Spleen (tissue), 11 donors: Measurements from ENCODE around the gene SYNPR. TPM values are rescaled to one million over a fixed set of nuclear protein-coding genes. Genes with fewer than 3 reads are reported as not detected.

ENCODE experiments used
- DNase-seq: peaks from one replicate; pipeline ENCODE4 v3.0.0-alpha.2; 2020
- H3K27ac ChIP-seq, 8 donors: fragments of 200-600 bp; sonication (generic) in 7 of 8; 1 replicate in 4 of 8; 2 replicates in 4 of 8; pipeline versions ENCODE4 v1.5.0 to v1.8.0; 2016 to 2021; ENCODE audit warnings: inconsistent platforms in 4 of 8, mild to moderate bottlenecking in 4 of 8, moderate library complexity in 1 of 8
- H3K27me3 ChIP-seq, 7 donors: fragments of 200-600 bp; sonication (generic) in 6 of 7; replicated peaks in 1 of 7; 1 replicate in 4 of 7; 2 replicates in 3 of 7; pipeline versions ENCODE4 v1.5.0 to v1.8.0; 2016 to 2021; ENCODE audit warnings: inconsistent platforms in 3 of 7, mild to moderate bottlenecking in 1 of 7
- H3K36me3 ChIP-seq, 6 donors: fragments of 200-600 bp; sonication (generic) in 5 of 6; 1 replicate in 4 of 6; 2 replicates in 2 of 6; pipeline versions ENCODE4 v1.5.0 to v1.8.0; 2016 to 2021; ENCODE audit warnings: inconsistent platforms in 2 of 6
- H3K4me1 ChIP-seq, 6 donors: fragments of 200-600 bp; sonication (generic) in 5 of 6; 1 replicate in 3 of 6; 2 replicates in 3 of 6; pipeline versions ENCODE4 v1.5.0 to v1.8.0; 2016 to 2021; ENCODE audit warnings: inconsistent platforms in 3 of 6
- H3K4me3 ChIP-seq, 8 donors: fragments of 200-600 bp; sonication (generic) in 7 of 8; 1 replicate in 4 of 8; 2 replicates in 4 of 8; pipeline versions ENCODE4 v1.5.0 to v1.8.0; 2016 to 2021; ENCODE audit warnings: inconsistent platforms in 4 of 8, mild to moderate bottlenecking in 4 of 8, moderate library complexity in 2 of 8
- H3K9me3 ChIP-seq, 8 donors: fragments of 200-600 bp; sonication (generic) in 7 of 8; 1 replicate in 4 of 8; 2 replicates in 4 of 8; pipeline versions ENCODE4 v1.5.0 to v1.8.0; 2016 to 2021; ENCODE audit warnings: inconsistent platforms in 4 of 8
- CTCF ChIP-seq, 11 experiments: fragments of 200-600 bp in 7 of 11; fragments of 450-650 bp in 4 of 11; sonication (generic) in 4 of 11; IDR thresholded peaks in 8 of 11; conservative IDR thresholded peaks in 3 of 11; 1 replicate in 7 of 11; 2 replicates in 4 of 11; pipeline versions ENCODE4 v1.4.0 to v1.8.0; 2016 to 2021; ENCODE audit warnings: antibody characterized with exemption in 11 of 11, inconsistent platforms in 4 of 11, mild to moderate bottlenecking in 1 of 11
- POLR2A ChIP-seq, 3 donors: fragments of 450-650 bp; IDR thresholded peaks; one replicate each; pipeline ENCODE4 v1.5.1; 2017; ENCODE audit warnings: antibody characterized with exemption in 3 of 3, mild to moderate bottlenecking in 1 of 3
- POLR2AphosphoS5 ChIP-seq, 3 donors: sonication (generic); formaldehyde crosslinking; IDR thresholded peaks; one replicate each; pipeline ENCODE4 v1.5.1; 2017; ENCODE audit warnings: antibody characterized with exemption in 3 of 3
- WGBS, 5 donors: extraction: QIAGEN DNeasy Blood & Tissue Kit in 3 of 5; methylation state at CpG; one replicate each; pipeline versions ENCODE4 v1.1.5 to v1.1.7; 2013 to 2018; 5-methylcytosine and 5-hydroxymethylcytosine counted together
- intact Hi-C: fragments of 100-400 bp; cut with DNase I; formaldehyde crosslinking; loops from one replicate; pipeline ENCODE4 v1.15.0; 2023; ENCODE audit warnings: low total_unique reads
- polyA plus RNA-seq, 3 donors: library from polyadenylated mRNA; stranded (reverse); fragments of 200-250 nt; gene quantifications; one replicate each; pipeline ENCODE4 v1.2.1, GENCODE V29; 2013
- total RNA-seq, 7 donors: library from RNA; depleted of rRNA in 3 of 7; stranded (reverse); fragments of >200 nt in 3 of 7; fragmentation: NEBNext Ultra II Directional in 4 of 7; extraction: Animal tissue kit (Norgen Biotek cat#: 25700) in 4 of 7; gene quantifications; one replicate each; pipeline versions ENCODE4 v1.1.0 to v1.2.1, GENCODE V29; 2016 to 2021
- donor health status: healthy with polysubstance abuse.
- donor health status: DM: no; HTN: no; CAD: no; lungs with moderate emphysema.
- donor health status: DM: no; HTN: no; CAD: no.
- donor health status: Bipolar disorder and iron deficiency.
- donor health status: healthy.
- donor health status: DM: no; HTN: no; CAD: no.
- donor health status: DM: yes; HTN: yes; CAD: no.

SYNPR gene
- total and polyA plus RNA-seq, 10 donors: not detected

- Histone ChIP-seq H3K27me3 (no peaks in the 10 kb centered on the region), H3K36me3 (no peaks in the 10 kb centered on the region), H3K27ac (no peak overlapping the region), H3K4me1 (no peaks in the 10 kb centered on the region), H3K4me3 (no peak overlapping the region), H3K9me3 (peaks cover 0 to 5% (median 0%) of the 10 kb centered on the region in 8 donors)
- DNase-seq: no peak
- no peak for TF ChIP-seq POLR2A (IDR thresholded peaks at IDR 0.05)
- TF ChIP-seq POLR2AphosphoS5 (IDR thresholded peaks at IDR 0.05): no peak
- no peak for TF ChIP-seq CTCF (IDR thresholded peaks at IDR 0.05 in 8 of 11, conservative IDR thresholded peaks at IDR 0.05 in 3 of 11)
- intact Hi-C loops: no loop called here
Observed at GRCh38 chr3:63304421-63304820, 26.3 kb downstream of the SYNPR start.

GRCh38 chr3:63308072-63308471, 30.0 kb downstream of the SYNPR start:
- intact Hi-C loops: no loop called here
- 70 to 81% (median 77%) methylated on average over 3 of the region's 3 CpGs for WGBS, 5 donors

GRCh38 chr3:63309768-63310167, 31.7 kb downstream of the SYNPR start:
- 4 to 22% (median 11%) methylated on average over 2 of the region's 2 CpGs for WGBS, 5 donors
- H3K9me3 ChIP-seq: peaks cover 0 to 5% (median 0%) of the 10 kb centered on the region in 8 donors
- H3K27me3 ChIP-seq: peaks cover 0 to 3% (median 0%) of the 10 kb centered on the region in 7 donors
- TF ChIP-seq POLR2AphosphoS5 (IDR thresholded peaks at IDR 0.05) (no peak), CTCF (IDR thresholded peaks at IDR 0.05 in 8 of 11, conservative IDR thresholded peaks at IDR 0.05 in 3 of 11) (no peak), POLR2A (IDR thresholded peaks at IDR 0.05) (no peak)
- intact Hi-C loops: no loop called here
- no peak overlapping the region for H3K4me3 ChIP-seq
- DNase-seq: no peak
- H3K27ac ChIP-seq: no peak overlapping the region
- no peaks in the 10 kb centered on the region for H3K36me3 ChIP-seq
- H3K4me1 ChIP-seq: no peaks in the 10 kb centered on the region

More at GRCh38 chr3:63308072-63308471, 30.0 kb downstream of the SYNPR start:
- Histone ChIP-seq H3K27me3 (peaks cover 0 to 3% (median 0%) of the 10 kb centered on the region in 7 donors), H3K4me3 (no peak overlapping the region), H3K27ac (no peak overlapping the region), H3K36me3 (no peaks in the 10 kb centered on the region), H3K4me1 (no peaks in the 10 kb centered on the region), H3K9me3 (peaks cover 0 to 5% (median 0%) of the 10 kb centered on the region in 8 donors)
- TF ChIP-seq CTCF (IDR thresholded peaks at IDR 0.05 in 8 of 11, conservative IDR thresholded peaks at IDR 0.05 in 3 of 11) (no peak), POLR2A (IDR thresholded peaks at IDR 0.05) (no peak), POLR2AphosphoS5 (IDR thresholded peaks at IDR 0.05) (no peak)
- no peak for DNase-seq

- Histone ChIP-seq H3K9me3 (no peaks in the 10 kb centered on the region), H3K27ac (no peak overlapping the region), H3K27me3 (no peaks in the 10 kb centered on the region), H3K36me3 (no peaks in the 10 kb centered on the region), H3K4me3 (no peak overlapping the region), H3K4me1 (no peaks in the 10 kb centered on the region)
- intact Hi-C loops: no loop called here
- no peak for DNase-seq
- TF ChIP-seq POLR2AphosphoS5 (IDR thresholded peaks at IDR 0.05) (no peak), CTCF (IDR thresholded peaks at IDR 0.05 in 8 of 11, conservative IDR thresholded peaks at IDR 0.05 in 3 of 11) (no peak), POLR2A (IDR thresholded peaks at IDR 0.05) (no peak)
Observed at GRCh38 chr3:63323766-63324165, 45.7 kb downstream of the SYNPR start.
